ENCODE measurements around the gene LMNB1. TPM values are rescaled to one million over a fixed set of nuclear protein-coding genes. Genes with fewer than 3 reads are reported as not detected.
A peak's percentile ranks its signal among the peaks of the same experiment; 100 is the strongest.

The LMNB1 gene
- total RNA-seq, 2 experiments from 2014 or later: 209 to 240 TPM

DNA sequence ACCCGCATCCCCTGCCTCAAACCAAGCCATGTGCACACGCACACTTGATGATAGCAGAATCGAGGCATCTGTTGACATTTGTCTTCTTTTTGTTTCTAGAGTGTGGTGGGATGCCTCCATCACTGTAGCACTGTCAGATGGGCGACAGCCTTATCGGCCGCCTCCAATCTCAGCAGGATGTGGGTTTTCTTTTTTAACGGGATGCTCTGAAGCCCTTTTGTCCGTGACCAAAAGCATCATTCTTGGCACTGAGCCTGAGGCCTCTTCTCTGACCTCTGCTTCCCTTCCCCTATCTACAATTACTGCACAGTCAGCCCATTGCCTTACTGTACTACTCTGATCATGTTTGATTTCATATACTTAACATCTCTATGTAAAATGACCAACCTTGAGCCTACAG is 78.3 kb downstream of the LMNB1 start:
- CTCF ChIA-PET: interaction anchor here (0.6 kb wide), 1 partner anchor 341 kb away, joined by 3 read pairs; no protein-coding TSS in a partner anchor
- no peak overlapping the region for H3K4me3 Mint-ChIP-seq

DNA sequence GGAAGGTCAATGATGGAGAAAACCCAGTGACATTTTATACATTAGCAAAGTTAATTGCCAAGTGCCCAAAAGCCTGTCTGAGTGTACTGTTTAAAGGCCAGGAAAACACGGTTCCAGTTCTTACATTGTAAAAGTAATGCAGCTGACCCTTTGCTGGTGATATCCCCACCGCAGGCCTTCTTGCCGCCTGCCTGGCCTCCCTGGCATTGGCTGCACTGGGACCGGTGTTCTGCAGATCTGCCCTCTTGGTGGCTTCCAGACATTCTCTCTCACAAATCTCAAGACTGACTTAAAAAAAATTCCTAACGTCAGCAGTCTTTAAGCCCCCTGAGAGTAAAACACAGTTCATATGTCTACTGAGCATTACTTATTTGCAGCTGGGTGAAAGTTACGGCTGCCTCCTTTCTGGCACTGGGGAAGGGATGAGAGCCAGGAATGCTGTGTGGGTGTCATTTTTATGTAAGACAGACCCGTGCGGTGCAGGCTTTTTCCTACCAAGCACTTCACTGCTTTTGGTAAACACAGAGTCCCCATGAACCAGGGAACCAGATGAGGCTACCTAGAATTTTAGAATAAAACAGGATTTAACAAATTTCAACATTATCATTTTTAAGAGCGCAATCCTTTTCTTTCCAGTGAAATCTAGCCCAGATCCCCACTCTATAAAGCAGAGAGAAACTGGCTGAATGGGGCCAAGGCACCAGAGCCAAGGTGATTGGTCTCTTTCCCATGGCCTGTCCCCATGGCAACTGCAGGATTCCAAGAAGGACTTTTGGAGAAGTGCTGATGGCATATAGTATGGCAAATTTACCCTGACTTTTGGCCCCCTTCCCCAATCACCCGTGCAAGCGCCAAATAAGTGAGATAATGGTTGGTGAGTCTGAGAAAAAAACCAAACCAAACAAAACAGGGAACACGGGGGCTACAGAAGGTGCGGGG is 80.8 kb downstream of the LMNB1 start:
- Mint-ChIP-seq H3K27me3 (no peaks in the 10 kb centered on the region), H3K4me3 (no peak overlapping the region), H3K36me3 (ENCODE audit: low read depth) (peaks cover 21% of the 10 kb centered on the region), H3K4me1 (peaks cover 22% of the 10 kb centered on the region), H3K27ac (no peak overlapping the region), H3K9me3 (ENCODE audit: low read depth) (no peaks in the 10 kb centered on the region)
- intact Hi-C loops (cut with DNase I, micrococcal nuclease): loop anchor here in 1 of 2 experiments (10.0 kb wide), 1 partner anchor 457 kb away; no protein-coding TSS in a partner anchor
- ATAC-seq: no peak
- DNase-seq: no peak
- ChIA-PET POLR2A (no interaction called here), CTCF (no interaction called here)

More for the DNA sequence above, 78.3 kb downstream of the LMNB1 start:
- H3K9me3 Mint-ChIP-seq (ENCODE audit: low read depth): no peaks in the 10 kb centered on the region
- peaks cover 44% of the 10 kb centered on the region for H3K4me1 Mint-ChIP-seq
- DNase-seq: no peak
- no peak overlapping the region for H3K27ac Mint-ChIP-seq
- ATAC-seq: no peak
- POLR2A ChIA-PET: no interaction called here
- no peaks in the 10 kb centered on the region for H3K27me3 Mint-ChIP-seq
- intact Hi-C loops (cut with DNase I, micrococcal nuclease): loop anchor here in 1 of 2 experiments (10.0 kb wide), 1 partner anchor 460 kb away; no protein-coding TSS in a partner anchor
- H3K36me3 Mint-ChIP-seq (ENCODE audit: low read depth): peaks cover 24% of the 10 kb centered on the region

DNA sequence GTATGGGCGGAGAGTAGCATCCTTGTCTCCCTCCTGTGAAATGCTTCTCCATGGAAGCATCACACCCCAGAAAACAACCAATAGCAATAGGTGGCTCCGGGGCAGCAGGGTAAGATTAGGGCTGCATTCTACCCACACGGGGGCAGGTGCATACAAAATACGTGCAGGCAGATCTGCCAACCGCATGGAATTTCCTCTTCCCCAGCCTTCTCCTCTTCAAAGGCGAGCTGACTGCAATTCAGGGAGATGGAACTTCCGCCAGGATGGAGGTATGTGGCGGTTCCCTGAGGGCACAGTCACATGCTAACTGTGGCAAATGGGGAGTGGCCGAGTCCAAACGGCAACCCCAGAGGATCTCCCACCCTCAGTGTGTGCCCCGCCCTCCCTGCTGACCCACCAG is 81.5 kb downstream of the LMNB1 start:
- intact Hi-C loops (cut with DNase I, micrococcal nuclease): loop anchor here in 1 of 2 experiments (10.0 kb wide), 1 partner anchor 456 kb away; no protein-coding TSS in a partner anchor
- H3K9me3 Mint-ChIP-seq (ENCODE audit: low read depth): no peaks in the 10 kb centered on the region
- POLR2A ChIA-PET: no interaction called here
- no peak overlapping the region for H3K4me3 Mint-ChIP-seq
- peaks cover 17% of the 10 kb centered on the region for H3K36me3 Mint-ChIP-seq (ENCODE audit: low read depth)
- H3K27me3 Mint-ChIP-seq: no peaks in the 10 kb centered on the region
- ATAC-seq (no peak), DNase-seq (no peak)
- no peak overlapping the region for H3K27ac Mint-ChIP-seq
- peaks cover 15% of the 10 kb centered on the region for H3K4me1 Mint-ChIP-seq
- CTCF ChIA-PET: no interaction called here

DNA sequence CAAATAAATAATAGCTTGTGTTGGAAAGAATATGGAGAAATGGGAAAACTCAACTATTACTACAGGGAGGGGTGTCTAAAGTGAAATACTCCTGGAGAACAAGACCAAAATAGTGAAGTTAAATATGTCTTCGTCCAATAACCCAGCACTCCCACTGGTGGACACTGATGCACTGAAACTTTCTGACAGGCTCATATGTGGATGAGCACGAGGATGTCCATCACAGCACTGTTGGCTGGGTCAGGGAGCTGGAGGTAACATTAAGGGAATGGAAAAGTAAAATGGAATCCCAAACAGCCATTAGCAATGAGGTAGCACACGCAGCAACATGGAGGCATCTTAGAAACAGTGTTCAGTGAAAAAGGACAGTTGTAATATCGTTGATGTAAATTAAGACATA is 86.5 kb downstream of the LMNB1 start:
- no peak overlapping the region for H3K27ac Mint-ChIP-seq
- ATAC-seq (no peak), DNase-seq (no peak)
- no peak overlapping the region for H3K4me3 Mint-ChIP-seq
- intact Hi-C loops (cut with DNase I, micrococcal nuclease): loop anchor here (10.0 kb wide), 2 partner anchors 211 to 641 kb away; partner anchors contain the start of gene C5orf63 (in 1 of the 2)
- no peaks in the 10 kb centered on the region for H3K36me3 Mint-ChIP-seq (ENCODE audit: low read depth)
- ChIA-PET POLR2A (no interaction called here), CTCF (no interaction called here)
- H3K4me1 Mint-ChIP-seq: no peaks in the 10 kb centered on the region
- no peaks in the 10 kb centered on the region for H3K9me3 Mint-ChIP-seq (ENCODE audit: low read depth)
- no peaks in the 10 kb centered on the region for H3K27me3 Mint-ChIP-seq

DNA sequence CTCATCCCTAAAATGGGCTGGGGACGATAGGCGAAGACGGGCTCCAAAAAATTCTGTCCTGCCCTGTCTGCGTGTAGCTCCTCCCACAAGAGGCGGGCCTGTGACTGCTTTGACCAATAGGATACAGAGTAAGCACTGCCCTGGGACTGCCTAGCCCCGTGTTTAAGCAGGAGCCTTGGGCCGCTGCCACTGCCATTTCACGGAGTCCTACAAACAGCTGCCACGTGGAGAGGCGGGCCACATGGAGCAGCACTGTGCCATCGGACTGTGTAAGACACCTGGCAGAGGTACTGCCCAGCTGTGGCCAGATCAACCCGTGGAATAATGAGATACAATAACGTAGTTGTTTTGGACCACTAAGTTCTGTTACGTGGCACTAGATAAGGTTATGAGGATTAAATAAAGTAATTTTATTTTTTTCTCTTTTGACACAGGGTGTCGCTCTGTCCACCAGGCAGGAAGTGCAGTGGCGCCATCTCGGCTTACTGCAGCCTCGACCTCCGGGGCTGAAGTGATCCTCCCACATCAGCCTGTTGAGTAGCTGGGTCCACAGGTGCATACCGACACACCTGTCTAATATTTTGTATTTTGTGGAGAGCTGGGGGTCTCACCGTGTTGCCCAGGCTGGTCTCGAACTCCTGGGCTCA is 87.2 kb downstream of the LMNB1 start:
- intact Hi-C loops (cut with DNase I, micrococcal nuclease): loop anchor here (10.0 kb wide), 2 partner anchors 211 to 641 kb away; partner anchors contain the start of gene C5orf63 (in 1 of the 2)
- Mint-ChIP-seq H3K36me3 (ENCODE audit: low read depth) (no peaks in the 10 kb centered on the region), H3K4me3 (no peak overlapping the region), H3K27ac (no peak overlapping the region), H3K4me1 (peaks cover 6% of the 10 kb centered on the region), H3K9me3 (ENCODE audit: low read depth) (no peaks in the 10 kb centered on the region), H3K27me3 (no peaks in the 10 kb centered on the region)
- CTCF ChIA-PET: no interaction called here
- DNase-seq: peak; percentile 16
- POLR2A ChIA-PET: no interaction called here
- peak; percentile 49 for ATAC-seq

DNA sequence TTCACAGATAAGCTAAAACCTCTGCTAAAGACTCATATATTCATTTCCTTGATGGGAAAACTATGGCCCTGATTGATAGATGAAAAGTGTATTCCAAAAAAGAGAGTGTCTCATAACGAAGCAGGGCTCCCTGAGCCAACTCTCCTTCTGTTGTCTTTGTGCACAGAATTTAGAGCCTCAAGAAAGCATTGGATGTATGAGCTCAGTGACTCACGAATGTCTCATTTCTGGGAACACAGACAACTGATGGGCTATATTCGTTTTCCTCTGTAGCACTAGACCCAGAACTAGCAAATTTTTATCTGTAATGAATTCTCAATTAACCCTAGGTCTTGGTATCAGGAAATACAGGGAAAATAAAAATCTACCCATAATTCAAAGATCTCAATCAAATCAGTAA is 88.4 kb downstream of the LMNB1 start:
- DNase-seq (no peak), ATAC-seq (no peak)
- intact Hi-C loops (cut with DNase I, micrococcal nuclease): loop anchor here (10.0 kb wide), 2 partner anchors 210 to 640 kb away; partner anchors contain the start of gene C5orf63 (in 1 of the 2)
- ChIA-PET POLR2A (no interaction called here), CTCF (interaction anchor here (0.7 kb wide), 2 partner anchors 199 to 245 kb away, joined by 3 to 4 read pairs; no protein-coding TSS in a partner anchor)
- Mint-ChIP-seq H3K36me3 (ENCODE audit: low read depth) (no peaks in the 10 kb centered on the region), H3K4me3 (no peak overlapping the region), H3K4me1 (peaks cover 10% of the 10 kb centered on the region), H3K27me3 (no peaks in the 10 kb centered on the region), H3K27ac (no peak overlapping the region), H3K9me3 (ENCODE audit: low read depth) (no peaks in the 10 kb centered on the region)

DNA sequence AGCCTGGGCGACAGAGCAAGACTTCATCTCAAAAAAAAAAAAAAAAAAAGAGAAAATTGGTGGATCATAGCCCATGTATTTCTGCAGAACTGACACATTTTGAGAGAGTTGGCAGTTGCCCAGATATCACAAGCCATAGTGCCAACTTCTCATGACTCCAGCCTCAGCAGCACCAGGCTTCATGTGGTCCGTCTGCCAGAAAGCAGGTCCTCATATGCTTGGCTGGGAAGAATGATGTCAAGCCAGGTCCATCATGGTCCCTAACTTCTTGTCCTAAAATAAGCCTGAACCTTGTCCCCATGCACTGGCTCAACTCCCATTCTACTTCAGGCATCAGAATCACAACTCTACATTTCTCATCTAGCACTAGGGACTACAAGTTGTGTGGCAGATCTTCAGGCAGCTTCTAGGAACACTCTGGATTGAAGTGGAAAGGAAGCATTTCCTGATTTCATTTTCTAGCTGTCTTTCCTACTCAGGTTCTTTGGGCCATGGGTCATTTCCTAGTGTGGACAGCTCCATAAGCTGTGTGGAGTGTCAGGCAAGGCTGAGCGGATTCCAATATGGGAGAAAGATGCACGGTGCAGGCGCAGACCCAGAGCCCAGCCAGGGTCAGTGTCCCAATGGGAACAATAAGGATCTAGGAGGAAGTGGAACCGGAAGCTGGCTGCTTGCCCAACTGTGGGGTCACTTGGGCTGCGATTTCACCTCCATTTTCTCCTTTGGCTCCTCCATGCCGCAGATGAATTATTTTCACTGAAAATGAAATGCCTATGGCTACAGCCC is 90.1 kb downstream of the LMNB1 start:
- ATAC-seq (no peak), DNase-seq (no peak)
- H3K4me3 Mint-ChIP-seq: no peak overlapping the region
- ChIA-PET POLR2A (no interaction called here), CTCF (interaction anchor here (0.7 kb wide), 1 partner anchor 12 kb away, joined by 5 read pairs; no protein-coding TSS in a partner anchor)
- peaks cover 10% of the 10 kb centered on the region for H3K4me1 Mint-ChIP-seq
- no peaks in the 10 kb centered on the region for H3K9me3 Mint-ChIP-seq (ENCODE audit: low read depth)
- intact Hi-C loops (cut with DNase I, micrococcal nuclease): loop anchor here (10.0 kb wide), 2 partner anchors 208 to 638 kb away; partner anchors contain the start of gene C5orf63 (in 1 of the 2)
- H3K27me3 Mint-ChIP-seq: no peaks in the 10 kb centered on the region
- H3K36me3 Mint-ChIP-seq (ENCODE audit: low read depth): no peaks in the 10 kb centered on the region
- no peak overlapping the region for H3K27ac Mint-ChIP-seq

DNA sequence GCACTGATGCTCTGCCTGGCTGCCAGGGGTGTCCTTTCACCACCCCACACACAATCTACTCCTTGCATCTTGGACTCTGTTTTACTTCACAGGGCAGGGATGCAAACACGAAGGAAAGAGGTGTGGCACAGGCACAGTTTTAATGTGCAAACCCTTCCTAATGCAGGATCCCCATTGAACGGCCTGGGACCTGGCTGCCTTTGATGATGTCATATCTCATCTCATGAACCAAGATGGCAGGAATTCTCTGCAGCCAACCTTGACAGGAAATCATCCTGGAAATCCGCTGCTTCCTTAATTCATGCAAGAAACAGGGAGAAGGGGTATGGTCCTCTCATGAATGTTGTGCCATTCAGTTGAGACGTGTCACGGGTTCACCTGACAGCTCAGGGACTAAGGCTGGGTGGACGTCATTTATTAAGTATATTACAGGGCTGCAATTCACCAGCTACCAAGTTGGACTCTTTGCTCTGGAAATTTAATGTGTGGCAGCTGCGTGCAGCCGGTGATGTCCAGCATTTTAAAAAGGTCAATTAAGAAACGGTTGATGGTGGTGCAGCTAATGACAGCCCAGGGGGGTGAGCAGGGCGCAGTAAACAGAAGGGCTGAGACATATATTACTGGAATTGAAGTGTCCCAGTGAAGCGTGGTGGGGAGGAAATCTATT is 91.5 kb downstream of the LMNB1 start:
- no peak overlapping the region for H3K27ac Mint-ChIP-seq
- POLR2A ChIA-PET: no interaction called here

DNA sequence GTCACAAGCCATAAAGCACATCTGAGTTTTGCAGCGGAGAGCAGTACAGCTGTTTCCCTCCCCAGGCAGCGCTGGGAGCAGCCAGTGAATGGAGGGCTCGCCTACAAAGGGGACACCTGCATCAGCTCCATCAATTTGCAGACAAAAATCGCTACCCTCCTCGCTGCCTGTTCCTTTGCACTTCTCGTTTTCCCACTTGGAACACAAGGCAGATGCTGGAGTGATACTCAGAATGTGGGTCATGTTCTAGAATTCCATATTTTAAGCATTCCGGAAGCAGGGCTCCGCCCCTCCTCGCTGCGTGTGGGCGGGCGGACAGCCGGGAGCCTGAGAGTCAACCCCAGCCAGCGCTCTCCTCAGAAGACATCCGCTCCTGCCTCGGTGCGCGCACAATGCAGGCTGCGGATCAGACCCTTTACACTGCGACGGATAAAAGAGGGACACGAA is 92.1 kb downstream of the LMNB1 start:
- Mint-ChIP-seq H3K36me3 (ENCODE audit: low read depth) (no peaks in the 10 kb centered on the region), H3K27me3 (no peaks in the 10 kb centered on the region), H3K9me3 (ENCODE audit: low read depth) (no peaks in the 10 kb centered on the region), H3K4me3 (peak overlapping the region; percentile 57), H3K4me1 (peaks cover 10% of the 10 kb centered on the region), H3K27ac (peak overlapping the region; percentile 32)
- DNase-seq (peak; percentile 55), ATAC-seq (peak; percentile 83)
- ChIA-PET CTCF (interaction anchor here (0.6 to 0.8 kb wide), 2 partner anchors 15 to 532 kb away, joined by 3 read pairs; no protein-coding TSS in a partner anchor), POLR2A (no interaction called here)
- intact Hi-C loops (cut with DNase I, micrococcal nuclease): loop anchor here (10.0 kb wide), 2 partner anchors 206 to 636 kb away; partner anchors contain the start of gene C5orf63 (in 1 of the 2)

More for the DNA sequence above, 91.5 kb downstream of the LMNB1 start:
- H3K4me1 Mint-ChIP-seq: peaks cover 10% of the 10 kb centered on the region
- DNase-seq: no peak
- no peaks in the 10 kb centered on the region for H3K9me3 Mint-ChIP-seq (ENCODE audit: low read depth)
- H3K27me3 Mint-ChIP-seq: no peaks in the 10 kb centered on the region
- CTCF ChIA-PET: interaction anchor here (0.8 kb wide), 1 partner anchor 15 kb away, joined by 3 read pairs; no protein-coding TSS in a partner anchor
- H3K36me3 Mint-ChIP-seq (ENCODE audit: low read depth): no peaks in the 10 kb centered on the region
- ATAC-seq: no peak
- intact Hi-C loops (cut with DNase I, micrococcal nuclease): loop anchor here (10.0 kb wide), 2 partner anchors 206 to 636 kb away; partner anchors contain the start of gene C5orf63 (in 1 of the 2)
- H3K4me3 Mint-ChIP-seq: peak overlapping the region; percentile 57

DNA sequence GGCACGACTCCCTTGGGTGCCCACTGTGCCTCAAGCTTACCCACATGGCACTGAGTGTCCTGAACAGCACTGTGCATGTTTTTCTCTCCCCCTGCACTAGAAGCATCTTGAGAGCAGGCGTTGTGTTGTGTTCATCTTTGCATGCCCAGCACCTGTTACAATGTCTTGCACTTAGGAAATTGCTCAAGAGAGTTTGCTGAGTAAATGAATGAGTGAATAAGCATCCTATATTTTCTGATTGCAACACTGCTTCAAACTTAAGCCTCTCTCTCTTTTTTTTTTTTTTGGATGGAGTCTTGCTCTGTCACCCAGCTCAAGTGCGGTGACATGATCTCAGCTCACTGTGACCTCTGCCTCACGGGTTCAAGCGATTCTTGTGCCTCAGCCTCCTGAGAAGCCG is 94.5 kb downstream of the LMNB1 start:
- Mint-ChIP-seq H3K36me3 (ENCODE audit: low read depth) (no peaks in the 10 kb centered on the region), H3K27ac (no peak overlapping the region), H3K27me3 (no peaks in the 10 kb centered on the region), H3K4me1 (peaks cover 10% of the 10 kb centered on the region), H3K9me3 (ENCODE audit: low read depth) (no peaks in the 10 kb centered on the region), H3K4me3 (no peak overlapping the region)
- DNase-seq (no peak), ATAC-seq (no peak)
- POLR2A ChIA-PET: no interaction called here
- CTCF ChIA-PET: no interaction called here
- intact Hi-C loops (cut with DNase I, micrococcal nuclease): no loop called here
